ENCODE data around the gene DEFB114. TPM values are rescaled to one million over a fixed set of nuclear protein-coding genes. Genes with fewer than 3 reads are reported as not detected.

Gene DEFB114
- total RNA-seq, 4 donors from 2014 or later: not detected

DNA sequence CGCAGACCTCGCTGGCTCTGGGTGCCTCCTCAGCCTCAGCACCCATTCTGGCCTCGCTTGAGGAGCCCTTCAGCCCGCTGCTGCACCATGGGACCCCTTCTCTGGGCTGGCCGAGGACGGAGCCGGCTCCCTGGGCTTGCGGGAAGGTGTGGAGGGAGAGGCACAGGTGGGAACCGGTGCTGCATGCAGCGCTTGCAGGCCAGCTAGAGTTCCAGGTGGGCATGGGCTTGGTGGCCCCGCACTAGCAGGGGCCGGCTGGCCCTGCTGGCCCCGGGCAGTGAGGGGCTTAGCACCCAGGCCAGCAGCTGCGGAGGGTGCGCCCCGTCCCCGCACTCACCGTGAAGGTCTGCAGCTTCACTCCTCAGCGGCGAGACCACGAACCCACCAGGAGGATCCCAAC, 30.4 kb downstream of the DEFB114 start:
- no peak for DNase-seq (ENCODE audit: low spot score in 2 of 2)
- H3K9me3 ChIP-seq: no peaks in the 10 kb centered on the region
- no peaks in the 10 kb centered on the region for H3K36me3 ChIP-seq
- TF ChIP-seq POLR2A (IDR thresholded peaks at IDR 0.05) (no peak), CTCF (IDR thresholded peaks at IDR 0.05) (no peak), EP300 (IDR thresholded peaks at IDR 0.05) (no peak), POLR2AphosphoS5 (IDR thresholded peaks at IDR 0.05) (no peak)
- H3K27me3 ChIP-seq: peaks cover 3% of the 10 kb centered on the region
- no peak overlapping the region for H3K4me3 ChIP-seq
- no peaks in the 10 kb centered on the region for H3K4me1 ChIP-seq
- WGBS: 95% methylated on average over 18 of the region's 21 CpGs
- no peak overlapping the region for H3K27ac ChIP-seq

GRCh38 chr6:49929340-49929739, 34.6 kb downstream of the DEFB114 start:
- Histone ChIP-seq H3K9me3 (no peaks in the 10 kb centered on the region), H3K4me1 (no peaks in the 10 kb centered on the region), H3K36me3 (no peaks in the 10 kb centered on the region), H3K27ac (no peak overlapping the region), H3K4me3 (no peak overlapping the region), H3K27me3 (peaks cover 3% of the 10 kb centered on the region)
- TF ChIP-seq POLR2AphosphoS5 (IDR thresholded peaks at IDR 0.05): no peak
- no peak for TF ChIP-seq EP300 (IDR thresholded peaks at IDR 0.05)
- no peak for TF ChIP-seq POLR2A (IDR thresholded peaks at IDR 0.05)
- no peak for TF ChIP-seq CTCF (IDR thresholded peaks at IDR 0.05)
- no peak for DNase-seq (ENCODE audit: low spot score in 2 of 2)

- Histone ChIP-seq H3K4me1 (no peaks in the 10 kb centered on the region), H3K36me3 (no peaks in the 10 kb centered on the region), H3K27ac (no peak overlapping the region), H3K4me3 (no peak overlapping the region), H3K27me3 (no peaks in the 10 kb centered on the region), H3K9me3 (no peaks in the 10 kb centered on the region)
- WGBS: 51% methylated on average over 3 of the region's 3 CpGs
- DNase-seq (ENCODE audit: low spot score in 2 of 2): no peak
- no peak for TF ChIP-seq POLR2AphosphoS5 (IDR thresholded peaks at IDR 0.05)
- TF ChIP-seq POLR2A (IDR thresholded peaks at IDR 0.05): no peak
- no peak for TF ChIP-seq EP300 (IDR thresholded peaks at IDR 0.05)
- TF ChIP-seq CTCF (IDR thresholded peaks at IDR 0.05): no peak
These were observed 40.1 kb downstream of the DEFB114 start for GRCh38 chr6:49923826-49924225.

GRCh38 chr6:49919935-49920644, 43.9 kb downstream of the DEFB114 start:
- DNase-seq (ENCODE audit: low spot score in 2 of 2): no peak
- H3K36me3 ChIP-seq: no peaks in the 10 kb centered on the region
- H3K9me3 ChIP-seq: no peaks in the 10 kb centered on the region
- no peaks in the 10 kb centered on the region for H3K27me3 ChIP-seq
- no peak overlapping the region for H3K4me3 ChIP-seq
- H3K27ac ChIP-seq: no peak overlapping the region
- 88% methylated on average over 5 of the region's 5 CpGs for WGBS
- no peak for TF ChIP-seq CTCF (IDR thresholded peaks at IDR 0.05)
- no peak for TF ChIP-seq EP300 (IDR thresholded peaks at IDR 0.05)
- TF ChIP-seq POLR2AphosphoS5 (IDR thresholded peaks at IDR 0.05): no peak
- TF ChIP-seq POLR2A (IDR thresholded peaks at IDR 0.05): no peak
- no peaks in the 10 kb centered on the region for H3K4me1 ChIP-seq

DNA sequence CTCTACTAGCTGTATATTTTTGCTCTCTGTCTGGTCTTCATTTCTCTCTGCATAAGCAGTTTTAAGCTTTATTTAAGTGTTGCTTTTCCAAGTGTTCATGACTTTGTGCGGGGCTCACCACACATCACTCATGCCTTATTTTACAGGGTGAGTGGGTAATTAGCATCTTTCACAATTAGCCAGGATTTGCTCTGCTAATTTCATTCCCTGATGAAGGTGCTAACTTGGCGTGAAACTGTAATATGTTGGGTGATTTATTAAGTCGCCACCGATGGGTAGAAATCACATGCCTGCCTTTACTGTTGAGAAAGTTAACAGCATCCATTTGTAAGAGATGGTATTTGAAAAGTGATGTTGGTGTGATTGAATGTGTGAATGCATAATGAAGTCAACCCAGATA, 44.7 kb downstream of the DEFB114 start:
- TF ChIP-seq CTCF (IDR thresholded peaks at IDR 0.05) (no peak), EP300 (IDR thresholded peaks at IDR 0.05) (no peak), POLR2AphosphoS5 (IDR thresholded peaks at IDR 0.05) (no peak), POLR2A (IDR thresholded peaks at IDR 0.05) (no peak)
- Histone ChIP-seq H3K36me3 (no peaks in the 10 kb centered on the region), H3K4me3 (no peak overlapping the region), H3K4me1 (peaks cover 2% of the 10 kb centered on the region), H3K9me3 (no peaks in the 10 kb centered on the region), H3K27ac (no peak overlapping the region), H3K27me3 (no peaks in the 10 kb centered on the region)
- WGBS: 67% methylated on average over 4 of the region's 4 CpGs
- DNase-seq (ENCODE audit: low spot score in 2 of 2): no peak
